ENCODE results near the gene OR10AD1. TPM values are rescaled to one million over a fixed set of nuclear protein-coding genes. Genes with fewer than 3 reads are reported as not detected.

Gene OR10AD1
- total and polyA plus RNA-seq, 10 of the 15 experiments (the other 5 are each of a cell fraction or from before 2014, with no cell fraction given) = 0.04 to 0.12 TPM; not detected in 8

DNA sequence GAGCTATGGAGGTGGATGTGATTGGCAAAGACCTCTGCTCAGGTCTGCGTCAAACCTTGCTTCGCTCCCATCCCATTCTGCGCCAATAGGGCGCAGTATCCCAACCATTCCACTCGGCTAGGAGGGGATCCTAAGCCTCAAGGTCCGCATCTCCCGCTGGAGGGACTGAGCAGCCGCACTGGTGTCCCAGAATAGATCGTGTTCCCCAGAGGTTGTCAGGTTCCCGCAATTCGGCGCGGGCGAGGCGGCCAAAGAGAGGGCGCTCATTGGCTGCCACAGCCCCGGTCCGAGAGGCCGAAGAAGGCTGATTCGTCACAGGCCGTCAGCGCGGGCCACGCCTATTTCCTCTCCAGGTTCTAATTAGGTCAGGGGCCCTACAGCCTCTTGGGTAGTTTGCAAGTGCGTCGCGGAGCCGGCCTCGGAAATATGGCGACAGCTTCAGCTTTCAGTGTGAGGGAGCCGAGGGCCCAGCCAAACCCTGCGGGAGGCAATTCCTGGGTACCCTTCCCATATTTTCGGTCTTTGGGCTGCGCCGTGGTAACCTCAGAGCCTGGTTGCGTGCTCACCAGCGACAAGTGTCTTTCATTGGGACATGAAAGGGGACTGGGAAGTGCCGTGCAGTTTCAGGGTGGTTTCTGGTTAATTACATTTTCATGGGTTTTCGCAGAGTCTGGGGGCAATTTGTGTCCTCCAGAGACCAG is 5.0 kb downstream of the OR10AD1 start (continued):
- TF ChIP-seq, protein P1, sequence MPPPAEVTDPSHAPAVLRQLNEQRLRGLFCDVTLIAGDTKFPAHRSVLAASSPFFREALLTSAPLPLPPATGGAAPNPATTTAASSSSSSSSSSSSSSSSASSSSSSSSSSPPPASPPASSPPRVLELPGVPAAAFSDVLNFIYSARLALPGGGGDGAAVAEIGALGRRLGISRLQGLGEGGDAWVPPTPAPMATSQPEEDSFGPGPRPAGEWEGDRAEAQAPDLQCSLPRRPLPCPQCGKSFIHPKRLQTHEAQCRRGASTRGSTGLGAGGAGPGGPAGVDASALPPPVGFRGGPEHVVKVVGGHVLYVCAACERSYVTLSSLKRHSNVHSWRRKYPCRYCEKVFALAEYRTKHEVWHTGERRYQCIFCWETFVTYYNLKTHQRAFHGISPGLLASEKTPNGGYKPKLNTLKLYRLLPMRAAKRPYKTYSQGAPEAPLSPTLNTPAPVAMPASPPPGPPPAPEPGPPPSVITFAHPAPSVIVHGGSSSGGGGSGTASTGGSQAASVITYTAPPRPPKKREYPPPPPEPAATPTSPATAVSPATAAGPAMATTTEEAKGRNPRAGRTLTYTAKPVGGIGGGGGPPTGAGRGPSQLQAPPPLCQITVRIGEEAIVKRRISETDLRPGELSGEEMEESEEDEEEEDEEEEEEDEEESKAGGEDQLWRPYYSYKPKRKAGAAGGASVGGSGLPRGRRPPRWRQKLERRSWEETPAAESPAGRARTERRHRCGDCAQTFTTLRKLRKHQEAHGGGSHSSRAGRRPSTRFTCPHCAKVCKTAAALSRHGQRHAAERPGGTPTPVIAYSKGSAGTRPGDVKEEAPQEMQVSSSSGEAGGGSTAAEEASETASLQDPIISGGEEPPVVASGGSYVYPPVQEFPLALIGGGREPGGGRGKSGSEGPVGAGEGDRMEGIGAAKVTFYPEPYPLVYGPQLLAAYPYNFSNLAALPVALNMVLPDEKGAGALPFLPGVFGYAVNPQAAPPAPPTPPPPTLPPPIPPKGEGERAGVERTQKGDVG (CRISPR knock-in tag; IDR thresholded peaks at IDR 0.05) = no peak
- TF ChIP-seq MTA3 (IDR thresholded peaks at IDR 0.05; ENCODE audit: borderline replicate concordance, low read length) (no peak), SMAD1 (IDR thresholded peaks at IDR 0.05; ENCODE audit: low read depth, partially characterized antibody) (peak; percentile 68), PAX5 (IDR thresholded peaks at IDR 0.05; ENCODE audit: borderline replicate concordance, low read depth, low read length) (no peak), CBFB (IDR thresholded peaks at IDR 0.05; ENCODE audit: low read depth) (peak; percentile 79; the same call in 1 of the 2 replicates), SREBF1 (IDR thresholded peaks at IDR 0.05; ENCODE audit: low read length) (no peak), BACH1 (IDR thresholded peaks at IDR 0.05; ENCODE audit: borderline replicate concordance) (no peak), TBL1XR1 (IDR thresholded peaks at IDR 0.05; ENCODE audit: low read depth, low read length) (0 out of 2 replicates have a peak, but pooled peaks have one; percentile 43), ZNF207 (IDR thresholded peaks at IDR 0.05; ENCODE audit: borderline replicate concordance) (no peak; the same call in 1 of the 2 replicates), TCF7 (IDR thresholded peaks at IDR 0.05; ENCODE audit: borderline replicate concordance) (no peak)
- TF ChIP-seq, protein P2, sequence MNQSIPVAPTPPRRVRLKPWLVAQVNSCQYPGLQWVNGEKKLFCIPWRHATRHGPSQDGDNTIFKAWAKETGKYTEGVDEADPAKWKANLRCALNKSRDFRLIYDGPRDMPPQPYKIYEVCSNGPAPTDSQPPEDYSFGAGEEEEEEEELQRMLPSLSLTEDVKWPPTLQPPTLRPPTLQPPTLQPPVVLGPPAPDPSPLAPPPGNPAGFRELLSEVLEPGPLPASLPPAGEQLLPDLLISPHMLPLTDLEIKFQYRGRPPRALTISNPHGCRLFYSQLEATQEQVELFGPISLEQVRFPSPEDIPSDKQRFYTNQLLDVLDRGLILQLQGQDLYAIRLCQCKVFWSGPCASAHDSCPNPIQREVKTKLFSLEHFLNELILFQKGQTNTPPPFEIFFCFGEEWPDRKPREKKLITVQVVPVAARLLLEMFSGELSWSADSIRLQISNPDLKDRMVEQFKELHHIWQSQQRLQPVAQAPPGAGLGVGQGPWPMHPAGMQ (IDR thresholded peaks at IDR 0.05; ENCODE audit: borderline replicate concordance) = no peak
- TF ChIP-seq, protein P3, sequence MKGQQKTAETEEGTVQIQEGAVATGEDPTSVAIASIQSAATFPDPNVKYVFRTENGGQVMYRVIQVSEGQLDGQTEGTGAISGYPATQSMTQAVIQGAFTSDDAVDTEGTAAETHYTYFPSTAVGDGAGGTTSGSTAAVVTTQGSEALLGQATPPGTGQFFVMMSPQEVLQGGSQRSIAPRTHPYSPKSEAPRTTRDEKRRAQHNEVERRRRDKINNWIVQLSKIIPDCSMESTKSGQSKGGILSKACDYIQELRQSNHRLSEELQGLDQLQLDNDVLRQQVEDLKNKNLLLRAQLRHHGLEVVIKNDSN (IDR thresholded peaks at IDR 0.05; ENCODE audit: borderline replicate concordance, extremely low read length, insufficient read depth, low read depth, low read length) = no peak
- TF ChIP-seq, protein P4, sequence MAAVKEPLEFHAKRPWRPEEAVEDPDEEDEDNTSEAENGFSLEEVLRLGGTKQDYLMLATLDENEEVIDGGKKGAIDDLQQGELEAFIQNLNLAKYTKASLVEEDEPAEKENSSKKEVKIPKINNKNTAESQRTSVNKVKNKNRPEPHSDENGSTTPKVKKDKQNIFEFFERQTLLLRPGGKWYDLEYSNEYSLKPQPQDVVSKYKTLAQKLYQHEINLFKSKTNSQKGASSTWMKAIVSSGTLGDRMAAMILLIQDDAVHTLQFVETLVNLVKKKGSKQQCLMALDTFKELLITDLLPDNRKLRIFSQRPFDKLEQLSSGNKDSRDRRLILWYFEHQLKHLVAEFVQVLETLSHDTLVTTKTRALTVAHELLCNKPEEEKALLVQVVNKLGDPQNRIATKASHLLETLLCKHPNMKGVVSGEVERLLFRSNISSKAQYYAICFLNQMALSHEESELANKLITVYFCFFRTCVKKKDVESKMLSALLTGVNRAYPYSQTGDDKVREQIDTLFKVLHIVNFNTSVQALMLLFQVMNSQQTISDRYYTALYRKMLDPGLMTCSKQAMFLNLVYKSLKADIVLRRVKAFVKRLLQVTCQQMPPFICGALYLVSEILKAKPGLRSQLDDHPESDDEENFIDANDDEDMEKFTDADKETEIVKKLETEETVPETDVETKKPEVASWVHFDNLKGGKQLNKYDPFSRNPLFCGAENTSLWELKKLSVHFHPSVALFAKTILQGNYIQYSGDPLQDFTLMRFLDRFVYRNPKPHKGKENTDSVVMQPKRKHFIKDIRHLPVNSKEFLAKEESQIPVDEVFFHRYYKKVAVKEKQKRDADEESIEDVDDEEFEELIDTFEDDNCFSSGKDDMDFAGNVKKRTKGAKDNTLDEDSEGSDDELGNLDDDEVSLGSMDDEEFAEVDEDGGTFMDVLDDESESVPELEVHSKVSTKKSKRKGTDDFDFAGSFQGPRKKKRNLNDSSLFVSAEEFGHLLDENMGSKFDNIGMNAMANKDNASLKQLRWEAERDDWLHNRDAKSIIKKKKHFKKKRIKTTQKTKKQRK (IDR thresholded peaks at IDR 0.05; ENCODE audit: low read depth, low read length) = no peak
- TF ChIP-seq, protein P5, sequence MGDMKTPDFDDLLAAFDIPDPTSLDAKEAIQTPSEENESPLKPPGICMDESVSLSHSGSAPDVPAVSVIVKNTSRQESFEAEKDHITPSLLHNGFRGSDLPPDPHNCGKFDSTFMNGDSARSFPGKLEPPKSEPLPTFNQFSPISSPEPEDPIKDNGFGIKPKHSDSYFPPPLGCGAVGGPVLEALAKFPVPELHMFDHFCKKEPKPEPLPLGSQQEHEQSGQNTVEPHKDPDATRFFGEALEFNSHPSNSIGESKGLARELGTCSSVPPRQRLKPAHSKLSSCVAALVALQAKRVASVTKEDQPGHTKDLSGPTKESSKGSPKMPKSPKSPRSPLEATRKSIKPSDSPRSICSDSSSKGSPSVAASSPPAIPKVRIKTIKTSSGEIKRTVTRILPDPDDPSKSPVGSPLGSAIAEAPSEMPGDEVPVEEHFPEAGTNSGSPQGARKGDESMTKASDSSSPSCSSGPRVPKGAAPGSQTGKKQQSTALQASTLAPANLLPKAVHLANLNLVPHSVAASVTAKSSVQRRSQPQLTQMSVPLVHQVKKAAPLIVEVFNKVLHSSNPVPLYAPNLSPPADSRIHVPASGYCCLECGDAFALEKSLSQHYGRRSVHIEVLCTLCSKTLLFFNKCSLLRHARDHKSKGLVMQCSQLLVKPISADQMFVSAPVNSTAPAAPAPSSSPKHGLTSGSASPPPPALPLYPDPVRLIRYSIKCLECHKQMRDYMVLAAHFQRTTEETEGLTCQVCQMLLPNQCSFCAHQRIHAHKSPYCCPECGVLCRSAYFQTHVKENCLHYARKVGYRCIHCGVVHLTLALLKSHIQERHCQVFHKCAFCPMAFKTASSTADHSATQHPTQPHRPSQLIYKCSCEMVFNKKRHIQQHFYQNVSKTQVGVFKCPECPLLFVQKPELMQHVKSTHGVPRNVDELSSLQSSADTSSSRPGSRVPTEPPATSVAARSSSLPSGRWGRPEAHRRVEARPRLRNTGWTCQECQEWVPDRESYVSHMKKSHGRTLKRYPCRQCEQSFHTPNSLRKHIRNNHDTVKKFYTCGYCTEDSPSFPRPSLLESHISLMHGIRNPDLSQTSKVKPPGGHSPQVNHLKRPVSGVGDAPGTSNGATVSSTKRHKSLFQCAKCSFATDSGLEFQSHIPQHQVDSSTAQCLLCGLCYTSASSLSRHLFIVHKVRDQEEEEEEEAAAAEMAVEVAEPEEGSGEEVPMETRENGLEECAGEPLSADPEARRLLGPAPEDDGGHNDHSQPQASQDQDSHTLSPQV (IDR thresholded peaks at IDR 0.05) = no peak
